Spleen (tissue), 11 donors: ENCODE data around the gene STARD13. TPM values are rescaled to one million over a fixed set of nuclear protein-coding genes. Genes with fewer than 3 reads are reported as not detected.

Source experiments
- DNase-seq: peaks from one replicate; pipeline ENCODE4 v3.0.0-alpha.2; 2020
- H3K27ac ChIP-seq, 8 donors: fragments of 200-600 bp; sonication (generic) in 7 of 8; 1 replicate in 4 of 8; 2 replicates in 4 of 8; pipeline versions ENCODE4 v1.5.0 to v1.8.0; 2016 to 2021; ENCODE audit warnings: inconsistent platforms in 4 of 8, mild to moderate bottlenecking in 4 of 8, moderate library complexity in 1 of 8
- H3K27me3 ChIP-seq, 7 donors: fragments of 200-600 bp; sonication (generic) in 6 of 7; replicated peaks in 1 of 7; 1 replicate in 4 of 7; 2 replicates in 3 of 7; pipeline versions ENCODE4 v1.5.0 to v1.8.0; 2016 to 2021; ENCODE audit warnings: inconsistent platforms in 3 of 7, mild to moderate bottlenecking in 1 of 7
- H3K36me3 ChIP-seq, 6 donors: fragments of 200-600 bp; sonication (generic) in 5 of 6; 1 replicate in 4 of 6; 2 replicates in 2 of 6; pipeline versions ENCODE4 v1.5.0 to v1.8.0; 2016 to 2021; ENCODE audit warnings: inconsistent platforms in 2 of 6
- H3K4me1 ChIP-seq, 6 donors: fragments of 200-600 bp; sonication (generic) in 5 of 6; 1 replicate in 3 of 6; 2 replicates in 3 of 6; pipeline versions ENCODE4 v1.5.0 to v1.8.0; 2016 to 2021; ENCODE audit warnings: inconsistent platforms in 3 of 6
- H3K4me3 ChIP-seq, 8 donors: fragments of 200-600 bp; sonication (generic) in 7 of 8; 1 replicate in 4 of 8; 2 replicates in 4 of 8; pipeline versions ENCODE4 v1.5.0 to v1.8.0; 2016 to 2021; ENCODE audit warnings: inconsistent platforms in 4 of 8, mild to moderate bottlenecking in 4 of 8, moderate library complexity in 2 of 8
- H3K9me3 ChIP-seq, 8 donors: fragments of 200-600 bp; sonication (generic) in 7 of 8; 1 replicate in 4 of 8; 2 replicates in 4 of 8; pipeline versions ENCODE4 v1.5.0 to v1.8.0; 2016 to 2021; ENCODE audit warnings: inconsistent platforms in 4 of 8
- CTCF ChIP-seq, 11 experiments: fragments of 200-600 bp in 7 of 11; fragments of 450-650 bp in 4 of 11; sonication (generic) in 4 of 11; IDR thresholded peaks in 8 of 11; conservative IDR thresholded peaks in 3 of 11; 1 replicate in 7 of 11; 2 replicates in 4 of 11; pipeline versions ENCODE4 v1.4.0 to v1.8.0; 2016 to 2021; ENCODE audit warnings: antibody characterized with exemption in 11 of 11, inconsistent platforms in 4 of 11, mild to moderate bottlenecking in 1 of 11
- POLR2A ChIP-seq, 3 donors: fragments of 450-650 bp; IDR thresholded peaks; one replicate each; pipeline ENCODE4 v1.5.1; 2017; ENCODE audit warnings: antibody characterized with exemption in 3 of 3, mild to moderate bottlenecking in 1 of 3
- POLR2AphosphoS5 ChIP-seq, 3 donors: sonication (generic); formaldehyde crosslinking; IDR thresholded peaks; one replicate each; pipeline ENCODE4 v1.5.1; 2017; ENCODE audit warnings: antibody characterized with exemption in 3 of 3
- WGBS, 5 donors: extraction: QIAGEN DNeasy Blood & Tissue Kit in 3 of 5; methylation state at CpG; one replicate each; pipeline versions ENCODE4 v1.1.5 to v1.1.7; 2013 to 2018; 5-methylcytosine and 5-hydroxymethylcytosine counted together
- intact Hi-C: fragments of 100-400 bp; cut with DNase I; formaldehyde crosslinking; loops from one replicate; pipeline ENCODE4 v1.15.0; 2023; ENCODE audit warnings: low total_unique reads
- polyA plus RNA-seq, 3 donors: library from polyadenylated mRNA; stranded (reverse); fragments of 200-250 nt; gene quantifications; one replicate each; pipeline ENCODE4 v1.2.1, GENCODE V29; 2013
- total RNA-seq, 7 donors: library from RNA; depleted of rRNA in 3 of 7; stranded (reverse); fragments of >200 nt in 3 of 7; fragmentation: NEBNext Ultra II Directional in 4 of 7; extraction: Animal tissue kit (Norgen Biotek cat#: 25700) in 4 of 7; gene quantifications; one replicate each; pipeline versions ENCODE4 v1.1.0 to v1.2.1, GENCODE V29; 2016 to 2021
- donor health status: healthy with polysubstance abuse.
- donor health status: DM: no; HTN: no; CAD: no; lungs with moderate emphysema.
- donor health status: DM: no; HTN: no; CAD: no.
- donor health status: Bipolar disorder and iron deficiency.
- donor health status: healthy.
- donor health status: DM: no; HTN: no; CAD: no.
- donor health status: DM: yes; HTN: yes; CAD: no.

Gene STARD13
- total and polyA plus RNA-seq, 10 donors: 1.4 to 58.1 (median 26.7) TPM

- WGBS, 5 donors: 83 to 94% (median 86%) methylated on average over 4 of the region's 4 CpGs
- intact Hi-C loops: no loop called here
These were observed 24.9 kb upstream of the STARD13 start for GRCh38 chr13:33310245-33311038.

DNA sequence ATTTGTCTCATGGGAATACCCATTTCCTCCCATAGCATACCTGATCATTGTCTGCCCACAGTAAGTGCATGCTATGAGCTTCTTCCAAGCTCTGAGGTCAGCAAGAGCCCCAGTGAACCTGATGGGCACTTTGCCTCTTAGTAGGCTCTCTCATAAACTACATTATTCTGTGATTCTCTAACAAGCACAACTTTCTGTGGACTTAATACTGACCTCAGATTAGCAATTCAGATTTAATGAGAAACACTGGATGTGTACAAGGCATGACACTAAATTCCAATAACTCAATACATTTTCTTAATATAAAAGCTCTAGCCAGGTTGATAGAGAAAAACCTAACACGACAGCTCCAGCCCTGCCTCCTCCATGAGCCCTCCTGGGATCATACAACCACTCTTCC, 23.3 kb upstream of the STARD13 start:
- TF ChIP-seq CTCF (IDR thresholded peaks at IDR 0.05 in 8 of 11, conservative IDR thresholded peaks at IDR 0.05 in 3 of 11) (no peak), POLR2AphosphoS5 (IDR thresholded peaks at IDR 0.05) (no peak), POLR2A (IDR thresholded peaks at IDR 0.05) (no peak)
- Histone ChIP-seq H3K4me1 (peaks cover 0 to 5% (median 0%) of the 10 kb centered on the region in 6 donors), H3K4me3 (no peak overlapping the region), H3K36me3 (no peaks in the 10 kb centered on the region), H3K27ac (no peak overlapping the region), H3K9me3 (peaks cover 0 to 11% (median 4%) of the 10 kb centered on the region in 8 donors), H3K27me3 (no peaks in the 10 kb centered on the region)
- no peak for DNase-seq
- intact Hi-C loops: no loop called here
- 64 to 90% (median 86%) methylated on average over 1 of the region's 1 CpG for WGBS, 5 donors

More at GRCh38 chr13:33310245-33311038, 24.9 kb upstream of the STARD13 start:
- TF ChIP-seq CTCF (IDR thresholded peaks at IDR 0.05 in 8 of 11, conservative IDR thresholded peaks at IDR 0.05 in 3 of 11): no peak
- TF ChIP-seq POLR2A (IDR thresholded peaks at IDR 0.05): no peak
- TF ChIP-seq POLR2AphosphoS5 (IDR thresholded peaks at IDR 0.05): no peak
- H3K36me3 ChIP-seq: no peaks in the 10 kb centered on the region
- DNase-seq: no peak
- no peaks in the 10 kb centered on the region for H3K27me3 ChIP-seq
- peaks cover 0 to 5% (median 0%) of the 10 kb centered on the region in 6 donors for H3K4me1 ChIP-seq
- H3K4me3 ChIP-seq: no peak overlapping the region
- peaks cover 0 to 11% (median 4%) of the 10 kb centered on the region in 8 donors for H3K9me3 ChIP-seq
- H3K27ac ChIP-seq: no peak overlapping the region

DNA sequence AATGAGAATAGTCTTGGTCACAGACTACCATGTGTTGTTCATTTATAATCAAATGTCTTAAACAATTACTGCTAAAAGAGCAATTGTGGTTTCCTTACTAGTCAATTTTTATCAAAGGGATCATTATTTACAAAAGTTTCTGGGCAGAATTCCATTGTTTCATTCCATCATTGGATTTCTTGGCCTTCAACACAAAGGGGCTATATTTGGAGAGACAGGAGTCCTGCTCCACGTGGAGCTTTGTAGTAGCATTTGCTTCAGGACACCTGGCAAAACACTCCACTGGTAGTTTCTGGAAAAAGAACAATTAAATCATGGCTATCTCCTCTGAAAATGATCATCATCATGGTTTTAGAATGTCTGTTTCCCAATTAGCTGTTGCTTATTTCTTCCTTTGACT, 22.3 kb upstream of the STARD13 start:
- Histone ChIP-seq H3K4me1 (peaks cover 0 to 5% (median 0%) of the 10 kb centered on the region in 6 donors), H3K27ac (no peak overlapping the region), H3K4me3 (no peak overlapping the region), H3K27me3 (no peaks in the 10 kb centered on the region), H3K36me3 (no peaks in the 10 kb centered on the region), H3K9me3 (peaks cover 0 to 11% (median 4%) of the 10 kb centered on the region in 8 donors)
- 32 to 58% (median 54%) methylated on average over 1 of the region's 1 CpG for WGBS, 5 donors
- intact Hi-C loops: no loop called here
- no peak for TF ChIP-seq POLR2AphosphoS5 (IDR thresholded peaks at IDR 0.05)
- TF ChIP-seq POLR2A (IDR thresholded peaks at IDR 0.05): no peak
- no peak for TF ChIP-seq CTCF (IDR thresholded peaks at IDR 0.05 in 8 of 11, conservative IDR thresholded peaks at IDR 0.05 in 3 of 11)
- no peak for DNase-seq

DNA sequence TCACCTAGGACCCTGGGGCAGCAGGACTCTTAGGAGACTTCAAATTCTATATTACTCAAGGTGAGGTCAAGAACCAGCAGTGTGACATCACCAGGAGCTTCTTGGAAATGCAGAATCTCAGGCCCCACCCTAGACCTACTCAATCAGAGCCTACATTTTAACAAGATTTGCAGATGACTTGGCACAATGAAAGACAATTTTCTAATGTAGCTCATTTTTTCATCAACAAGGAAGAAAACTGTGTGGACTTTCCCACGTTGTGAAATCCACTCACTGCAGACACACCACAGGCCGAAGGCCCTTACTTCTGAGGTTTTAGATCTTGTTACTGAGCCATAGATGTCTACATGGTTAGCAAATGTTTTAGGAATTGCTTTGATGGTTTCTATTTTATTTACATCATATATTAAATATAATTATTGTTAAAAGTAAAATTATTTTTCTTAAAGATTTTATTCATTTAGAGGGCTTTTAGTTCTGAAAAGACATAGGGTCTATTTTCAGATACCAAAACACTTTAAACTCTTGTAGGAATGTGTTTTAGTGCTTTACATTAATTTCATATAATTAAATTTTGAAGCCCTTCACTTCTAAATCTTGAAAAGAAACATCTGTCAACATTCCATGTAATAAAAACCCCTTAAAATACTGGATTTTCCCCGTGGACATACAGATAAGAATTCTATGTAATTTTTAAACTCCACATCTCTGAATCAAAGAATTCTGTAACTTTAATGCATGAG, 18.5 kb upstream of the STARD13 start:
- peaks cover 0 to 11% (median 4%) of the 10 kb centered on the region in 8 donors for H3K9me3 ChIP-seq
- WGBS, 5 donors: 64 to 77% (median 70%) methylated on average over 3 of the region's 3 CpGs
- H3K4me1 ChIP-seq: no peaks in the 10 kb centered on the region
- no peaks in the 10 kb centered on the region for H3K27me3 ChIP-seq
- no peak overlapping the region for H3K4me3 ChIP-seq
- DNase-seq: no peak
- TF ChIP-seq POLR2A (IDR thresholded peaks at IDR 0.05) (no peak), POLR2AphosphoS5 (IDR thresholded peaks at IDR 0.05) (no peak), CTCF (IDR thresholded peaks at IDR 0.05 in 8 of 11, conservative IDR thresholded peaks at IDR 0.05 in 3 of 11) (no peak)
- H3K27ac ChIP-seq: no peak overlapping the region
- no peaks in the 10 kb centered on the region for H3K36me3 ChIP-seq
- intact Hi-C loops: no loop called here
